Measurements from ENCODE around the gene LCLAT1. TPM values are rescaled to one million over a fixed set of nuclear protein-coding genes. Genes with fewer than 3 reads are reported as not detected.

The LCLAT1 gene
- total RNA-seq, 1 donor from 2014 or later, result 30.9 TPM

DNA sequence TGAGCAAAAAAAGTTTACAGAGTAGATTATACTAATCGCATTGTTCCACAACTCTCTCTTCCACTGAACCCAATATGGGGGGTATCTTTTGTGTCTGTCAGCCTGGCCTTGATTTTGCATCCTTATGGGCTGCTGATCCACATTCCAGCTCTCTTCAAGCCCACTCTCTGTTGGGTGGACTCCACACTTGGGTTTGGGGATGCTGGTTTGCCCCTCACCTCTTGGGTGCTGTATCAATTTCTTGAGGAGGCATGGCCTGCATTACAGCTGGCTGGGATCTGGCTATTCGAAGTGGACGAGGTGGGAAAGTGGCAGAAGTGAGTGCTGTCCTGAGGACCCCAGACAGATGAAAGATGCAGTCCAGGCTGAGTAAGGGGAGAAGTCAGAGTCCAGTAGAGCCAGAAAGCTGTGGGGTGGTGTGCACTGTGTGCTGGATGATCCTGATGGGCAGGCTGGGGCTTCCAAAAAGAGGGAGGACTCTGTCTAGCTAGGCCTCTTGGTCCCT lies 218.8 kb downstream of the LCLAT1 start:
- ATAC-seq (peak; percentile 16), DNase-seq (ENCODE audit: missing footprints) (no peak)
- intact Hi-C loops (cut with DNase I), result no loop called here

DNA sequence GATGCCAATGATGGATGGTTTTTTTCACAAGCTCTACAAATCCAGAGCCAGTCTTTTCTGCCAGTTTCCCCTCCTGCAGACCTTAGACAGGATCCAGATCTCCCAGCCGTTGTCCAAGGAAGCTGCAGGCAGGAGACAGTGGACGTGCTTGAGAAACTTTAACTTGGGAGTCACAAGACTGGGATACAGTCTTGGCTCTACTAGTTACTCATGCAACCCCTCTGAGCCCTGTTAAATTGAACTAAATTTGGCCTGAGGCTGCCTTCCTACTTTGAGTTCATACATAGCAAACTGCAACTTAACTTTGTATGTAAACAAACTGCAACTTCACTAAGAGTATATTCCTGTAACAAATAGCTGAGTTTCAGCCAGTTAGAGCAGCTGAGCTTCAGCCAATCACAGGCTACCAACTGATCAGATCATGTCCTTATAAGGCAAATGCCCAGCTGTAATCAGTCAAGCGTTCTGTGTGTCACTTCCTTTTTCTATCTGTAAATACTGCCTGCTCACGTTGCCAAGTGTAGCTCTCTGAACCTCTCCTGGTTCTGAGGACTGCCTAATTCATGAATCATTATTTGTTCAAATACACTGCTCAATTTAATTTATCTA lies 219.3 kb downstream of the LCLAT1 start:
- ATAC-seq (peak; percentile 82), DNase-seq (ENCODE audit: missing footprints) (no peak)
- intact Hi-C loops (cut with DNase I), result no loop called here

DNA sequence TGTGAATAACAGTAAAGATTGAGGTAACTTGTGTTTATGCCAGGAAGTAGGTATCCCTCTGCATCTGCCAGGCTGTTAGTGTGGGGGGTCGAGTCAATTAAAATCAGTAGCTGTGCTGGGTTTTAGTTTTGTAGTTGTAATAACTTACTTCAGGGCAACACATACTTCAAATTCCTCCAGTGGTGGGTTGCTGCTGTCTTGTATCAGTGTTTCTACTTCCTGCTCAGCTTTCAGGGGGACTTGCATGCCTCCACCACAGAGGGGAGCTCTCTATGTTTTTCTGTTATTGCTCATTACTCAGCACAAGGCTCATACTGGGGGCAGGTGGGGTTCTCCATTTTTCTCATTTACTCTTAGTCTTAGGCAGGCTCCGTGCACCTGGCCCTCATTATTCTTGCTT lies 223.4 kb downstream of the LCLAT1 start:
- intact Hi-C loops (cut with DNase I), result no loop called here
- no peak for ATAC-seq
- DNase-seq (ENCODE audit: missing footprints), result no peak

DNA sequence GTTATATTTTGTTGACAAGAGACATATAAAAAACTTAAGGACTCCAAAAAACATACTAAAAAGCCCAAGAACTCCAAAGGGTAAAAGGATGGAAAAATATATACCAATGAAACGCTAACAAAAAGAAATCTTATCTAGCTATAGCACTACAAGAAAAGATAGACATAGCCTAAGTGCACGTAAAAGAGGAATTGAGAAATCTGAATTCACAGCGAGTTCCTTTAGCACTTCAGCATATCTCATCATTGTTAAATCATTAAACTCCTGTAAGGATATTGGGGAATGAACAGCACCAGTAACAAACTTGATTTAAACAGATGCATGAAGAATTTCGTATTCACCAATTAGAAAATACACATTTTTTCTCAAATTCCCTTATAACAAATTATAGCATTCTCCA lies 226.1 kb downstream of the LCLAT1 start:
- ATAC-seq (no peak), DNase-seq (ENCODE audit: missing footprints) (no peak)
- intact Hi-C loops (cut with DNase I), result no loop called here

- ATAC-seq (no peak), DNase-seq (ENCODE audit: missing footprints) (no peak)
- intact Hi-C loops (cut with DNase I), result no loop called here
Measured at GRCh38 chr2:30675758-30676157, 228.7 kb downstream of the LCLAT1 start.

DNA sequence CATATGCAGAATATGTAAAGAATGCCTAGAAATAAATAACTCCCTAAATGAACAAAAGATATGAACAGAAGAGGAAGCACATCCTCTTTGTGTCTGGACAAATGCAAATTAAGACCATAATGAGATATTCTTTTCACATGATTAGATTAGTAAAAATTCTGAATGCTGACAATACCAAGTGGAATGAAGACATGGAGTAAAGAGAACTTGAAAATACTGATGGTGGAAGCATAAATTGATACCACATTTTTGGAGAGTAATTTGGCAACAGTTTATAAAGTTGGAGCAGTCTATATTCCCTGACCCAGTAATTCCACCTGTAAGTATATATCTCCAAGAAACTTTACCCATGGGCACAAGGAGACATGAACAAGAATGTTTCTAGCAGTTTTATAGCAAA lies 230.2 kb downstream of the LCLAT1 start:
- DNase-seq (ENCODE audit: missing footprints) (no peak), ATAC-seq (no peak)
- intact Hi-C loops (cut with DNase I), result no loop called here

GRCh38 chr2:30677861-30678385 lies 230.9 kb downstream of the LCLAT1 start:
- no peak for ATAC-seq
- DNase-seq (ENCODE audit: missing footprints), result no peak
- intact Hi-C loops (cut with DNase I), result no loop called here

DNA sequence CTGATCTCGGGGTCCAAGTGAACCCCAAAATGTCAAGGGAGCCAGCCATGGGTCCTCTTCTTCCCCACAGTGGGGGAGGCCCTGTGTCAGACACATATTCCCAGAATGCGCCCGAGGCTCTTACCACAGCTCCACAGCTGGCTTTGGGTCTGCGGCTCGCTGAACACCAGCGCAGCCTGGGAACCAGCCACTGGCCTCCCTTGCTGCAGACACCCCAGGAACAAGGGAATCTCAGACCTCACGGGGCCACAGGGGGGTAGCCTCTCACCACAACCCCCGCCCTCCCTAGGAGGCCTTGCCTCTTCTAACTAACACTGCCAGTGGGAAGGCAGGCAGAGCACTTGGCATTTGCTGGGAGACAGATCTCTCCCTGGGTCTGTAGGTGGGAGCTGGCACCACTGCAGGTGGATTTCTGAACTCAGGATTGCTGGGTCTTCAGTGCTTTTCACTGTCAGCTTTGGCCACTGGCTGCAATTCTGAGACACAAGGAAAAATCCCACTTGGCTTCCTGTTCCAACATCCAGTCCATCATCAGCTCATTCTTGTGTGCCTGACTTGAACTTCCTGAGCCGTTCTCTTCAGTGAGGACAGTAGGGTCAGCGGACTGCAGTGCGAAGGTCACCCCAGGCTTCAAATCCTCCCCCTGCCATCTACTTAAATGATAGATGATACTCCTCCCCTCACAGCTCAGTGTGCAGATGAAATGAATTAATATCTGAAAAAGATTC lies 231.5 kb downstream of the LCLAT1 start:
- intact Hi-C loops (cut with DNase I), result no loop called here
- DNase-seq (ENCODE audit: missing footprints) (no peak), ATAC-seq (no peak)

DNA sequence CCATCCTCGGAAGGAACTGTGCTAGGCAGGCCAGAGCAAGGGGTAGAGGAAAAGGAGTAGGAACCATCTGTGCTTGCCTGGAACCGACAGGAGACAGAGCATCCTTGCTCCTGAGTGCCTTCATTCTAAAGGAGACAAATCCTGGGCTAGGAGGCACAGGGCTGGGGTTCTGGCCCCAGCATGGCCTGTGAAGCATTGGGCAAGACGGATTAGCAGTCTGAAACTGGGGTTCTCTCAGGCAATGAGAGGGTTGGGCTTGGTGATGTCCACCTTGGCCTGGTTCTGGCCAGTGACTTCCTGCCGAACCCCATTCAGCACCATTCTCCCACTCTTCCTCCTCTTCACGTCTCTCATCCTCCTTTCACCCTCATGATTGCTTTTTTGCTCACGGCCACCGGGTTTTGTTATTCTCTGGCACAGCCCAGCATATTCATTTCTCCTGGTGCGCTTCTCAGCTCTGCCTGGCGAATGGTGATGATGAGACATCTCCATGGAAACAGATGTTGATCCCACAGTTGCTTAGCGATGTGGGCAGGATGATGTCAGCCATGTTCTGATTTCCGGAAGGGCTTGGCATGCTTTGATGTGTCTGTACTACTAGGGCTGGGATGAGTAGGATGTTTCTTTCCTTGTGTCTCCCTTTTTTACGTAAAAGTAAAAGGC lies 232.5 kb downstream of the LCLAT1 start:
- DNase-seq (ENCODE audit: missing footprints), result no peak
- no peak for ATAC-seq
- intact Hi-C loops (cut with DNase I), result no loop called here

DNA sequence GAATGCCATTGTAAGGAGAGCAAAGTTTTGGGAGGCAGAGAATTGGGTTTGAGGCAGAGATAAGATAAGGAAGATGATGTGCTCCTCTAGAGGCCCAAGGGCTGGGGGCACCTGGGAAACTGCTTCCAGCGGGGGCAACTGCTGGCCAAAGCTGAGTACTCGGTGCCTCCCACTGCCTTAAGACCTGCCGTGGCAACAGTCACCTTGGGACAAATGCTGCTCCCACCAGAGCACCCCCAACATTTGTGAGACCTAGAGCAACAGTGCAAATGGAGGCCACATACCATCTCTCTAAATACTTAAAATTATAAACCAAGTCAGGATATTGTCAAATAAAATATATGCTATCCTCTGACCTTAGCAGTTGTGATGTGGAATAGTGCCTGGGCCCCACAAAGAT lies 233.1 kb downstream of the LCLAT1 start:
- DNase-seq (ENCODE audit: missing footprints), result no peak
- intact Hi-C loops (cut with DNase I), result no loop called here
- no peak for ATAC-seq

DNA sequence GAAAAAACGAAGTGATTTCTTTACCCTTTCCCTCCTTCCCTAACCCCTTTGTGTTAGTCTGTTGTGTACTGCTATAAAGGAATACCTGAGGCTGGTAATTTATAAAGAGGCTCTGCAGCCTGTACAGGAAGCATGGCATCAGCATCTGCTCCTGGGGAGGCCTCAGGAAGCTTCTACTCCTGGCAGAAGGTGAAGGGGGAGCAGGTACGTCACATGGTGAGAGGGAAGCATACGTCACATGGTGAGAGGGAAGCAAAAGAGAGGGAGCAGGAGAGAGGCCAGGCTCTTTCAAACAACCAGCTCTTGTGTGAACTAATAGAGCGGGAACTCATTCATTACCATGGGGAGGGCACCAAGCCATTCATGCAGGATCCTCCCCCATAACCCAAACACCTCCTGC lies 234.0 kb downstream of the LCLAT1 start:
- ATAC-seq, result no peak
- no peak for DNase-seq (ENCODE audit: missing footprints)
- intact Hi-C loops (cut with DNase I), result no loop called here

DNA sequence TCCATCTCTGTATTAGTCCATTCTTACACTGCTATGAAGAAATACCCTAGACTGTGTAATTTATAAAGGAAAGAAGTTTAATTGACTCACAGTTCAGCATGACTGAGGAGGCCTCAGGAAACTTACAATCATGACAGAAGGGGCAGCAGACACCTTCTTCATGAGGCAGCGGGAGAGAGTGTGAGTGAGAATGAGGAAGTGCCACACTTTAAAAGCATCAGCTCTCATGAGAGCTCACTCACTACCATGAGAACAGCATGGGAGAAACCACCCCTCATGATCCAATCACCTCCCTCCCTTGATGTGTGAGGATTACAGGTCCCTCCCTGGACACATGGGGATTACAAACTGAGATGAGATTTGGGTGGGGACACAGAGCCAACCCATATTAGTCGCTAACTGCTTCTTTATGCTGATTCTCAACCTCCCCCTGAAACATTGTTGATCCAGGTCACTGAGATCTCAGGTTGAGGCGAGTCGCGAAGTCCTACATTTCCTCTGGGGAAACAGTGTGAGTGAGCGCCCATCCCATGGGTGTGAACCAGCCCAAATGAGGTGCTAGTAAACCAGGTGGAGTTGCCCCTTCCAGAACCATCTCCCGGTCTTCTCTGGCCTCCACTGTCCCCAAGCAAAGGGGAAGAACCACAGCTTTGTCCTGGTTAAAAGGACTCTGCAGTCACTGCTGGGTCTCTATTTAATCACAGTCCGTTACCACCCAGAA lies 236.3 kb downstream of the LCLAT1 start:
- intact Hi-C loops (cut with DNase I), result no loop called here
- peak; percentile 28 for DNase-seq (ENCODE audit: missing footprints)
- ATAC-seq, result no peak

DNA sequence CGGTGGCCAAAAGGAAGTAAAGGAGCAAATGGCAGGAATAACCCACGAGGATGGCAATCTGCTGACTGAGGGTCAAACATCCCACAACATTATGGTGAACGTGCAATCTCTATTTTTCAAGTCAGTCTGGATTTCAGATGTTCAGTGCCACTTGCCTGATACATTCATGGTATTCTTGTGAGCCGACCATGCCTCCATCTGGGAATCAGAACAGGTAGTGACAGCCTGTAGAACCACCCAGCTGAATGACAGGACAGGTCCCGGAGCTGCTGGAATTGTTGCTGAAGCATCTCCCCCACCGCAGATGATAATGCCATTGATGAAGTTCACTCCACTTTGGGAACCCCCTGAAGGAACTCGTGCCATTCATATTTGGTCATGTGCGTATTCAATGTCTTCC lies 237.0 kb downstream of the LCLAT1 start:
- DNase-seq (ENCODE audit: missing footprints), result no peak
- no peak for ATAC-seq
- intact Hi-C loops (cut with DNase I), result no loop called here

GRCh38 chr2:30684516-30684915 lies 237.5 kb downstream of the LCLAT1 start:
- ATAC-seq (no peak), DNase-seq (ENCODE audit: missing footprints) (no peak)
- intact Hi-C loops (cut with DNase I), result no loop called here

DNA sequence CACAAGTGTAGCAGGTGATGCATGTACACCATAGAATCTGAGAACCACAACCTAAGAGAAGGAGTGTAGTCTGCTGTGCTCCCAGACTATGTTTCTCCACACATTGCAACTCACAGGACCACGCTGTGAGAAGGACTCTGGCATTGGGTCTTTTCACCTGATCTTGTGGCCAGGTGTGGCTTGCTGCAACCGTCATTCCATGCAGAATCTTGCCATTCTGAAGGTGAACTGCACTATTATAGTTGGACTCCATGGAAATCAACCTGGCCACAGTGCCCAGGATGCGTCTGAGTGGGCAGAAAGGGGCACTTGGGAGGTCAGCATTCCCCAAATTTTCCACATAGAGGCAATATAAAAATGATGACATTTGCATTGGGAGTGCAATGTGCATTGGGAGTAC lies 237.9 kb downstream of the LCLAT1 start:
- intact Hi-C loops (cut with DNase I), result loop anchor here (5.0 kb wide), 2 partner anchors 58 to 228 kb away; no protein-coding TSS in a partner anchor
- no peak for DNase-seq (ENCODE audit: missing footprints)
- ATAC-seq, result no peak

- ATAC-seq (no peak), DNase-seq (ENCODE audit: missing footprints) (no peak)
- intact Hi-C loops (cut with DNase I), result loop anchor here (5.0 kb wide), 2 partner anchors 59 to 229 kb away; no protein-coding TSS in a partner anchor
Measured at GRCh38 chr2:30686000-30686399, 239.0 kb downstream of the LCLAT1 start.

- intact Hi-C loops (cut with DNase I), result loop anchor here (5.0 kb wide), 2 partner anchors 59 to 229 kb away; no protein-coding TSS in a partner anchor
- ATAC-seq (no peak), DNase-seq (ENCODE audit: missing footprints) (no peak)
Measured at GRCh38 chr2:30686669-30687068, 239.6 kb downstream of the LCLAT1 start.

- peak; percentile 72 for ATAC-seq
- DNase-seq (ENCODE audit: missing footprints), result peak; percentile 80
- intact Hi-C loops (cut with DNase I), result loop anchor here (2.0 to 5.0 kb wide), 3 partner anchors 62 to 232 kb away; no protein-coding TSS in a partner anchor
Measured at GRCh38 chr2:30688956-30689401, 241.9 kb downstream of the LCLAT1 start.

All from Right ventricle myocardium inferior (tissue), 1 donor.